ENCODE measurements around the gene SNX13.
"Not testable (repeated sequence)": the region's sequence is repeated elsewhere in the genome, so short reads cannot be mapped to it uniquely, and the experiment has no call there.

The SNX13 gene

DNA sequence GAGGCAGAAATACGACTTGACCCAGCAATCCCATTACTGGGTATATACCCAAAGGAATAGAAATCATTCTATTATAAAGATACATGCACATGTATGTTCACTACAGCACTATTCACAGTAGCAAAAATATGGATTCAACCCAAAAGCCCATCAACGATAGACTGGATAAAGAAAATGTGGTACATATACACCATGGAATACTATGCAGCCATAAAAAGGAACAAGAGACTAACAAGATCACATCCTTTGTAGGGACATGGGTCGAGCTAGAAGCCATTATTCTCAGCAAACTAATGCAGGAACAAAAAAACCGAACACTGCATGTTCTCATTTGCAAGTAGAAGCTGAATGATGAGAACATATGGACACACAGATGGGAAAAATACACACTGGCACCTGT is 31.0 kb downstream of the SNX13 start:
- DNase-seq, result not testable (repeated sequence)

DNA sequence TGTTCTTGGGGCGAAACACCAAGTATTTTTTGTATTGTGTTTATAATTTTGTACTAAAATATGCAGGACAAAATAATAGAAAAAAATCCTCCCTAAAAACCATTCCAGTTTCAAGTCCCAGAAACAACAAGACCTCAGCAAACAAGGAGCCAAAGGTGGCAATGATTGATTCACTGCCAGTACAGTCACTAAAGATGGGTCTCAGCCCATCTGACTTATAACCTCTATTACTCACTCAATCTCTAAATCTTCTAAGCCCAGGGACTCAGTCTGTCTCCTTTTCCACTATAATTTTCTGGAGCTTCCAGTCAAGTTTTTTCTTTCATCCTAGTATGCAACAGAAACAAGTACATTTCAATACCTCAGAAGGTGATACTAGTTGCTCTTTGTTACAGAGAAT is 33.3 kb downstream of the SNX13 start:
- DNase-seq, result no peak

- DNase-seq, result no peak
Observed at GRCh38 chr7:17903337-17903736, 37.0 kb downstream of the SNX13 start.

DNA sequence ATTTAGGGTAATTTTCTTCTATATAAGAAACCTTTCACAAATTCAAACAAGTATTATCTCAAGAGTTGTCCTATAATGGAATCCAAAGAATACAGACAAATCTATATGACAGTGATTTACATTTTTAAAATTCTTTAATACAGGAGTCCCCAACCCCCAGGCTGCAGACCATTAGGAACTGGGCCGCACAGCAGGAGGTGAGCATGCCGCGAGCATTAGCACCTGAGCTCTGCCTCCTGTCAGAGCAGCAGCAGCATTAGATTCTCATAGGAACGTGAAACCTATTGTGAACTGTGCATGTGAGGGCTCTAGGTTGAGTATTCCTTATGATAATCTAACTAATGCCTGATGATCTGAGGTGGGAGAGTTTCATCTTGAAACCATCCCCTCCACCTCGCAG is 37.7 kb downstream of the SNX13 start:
- DNase-seq, result no peak

DNA sequence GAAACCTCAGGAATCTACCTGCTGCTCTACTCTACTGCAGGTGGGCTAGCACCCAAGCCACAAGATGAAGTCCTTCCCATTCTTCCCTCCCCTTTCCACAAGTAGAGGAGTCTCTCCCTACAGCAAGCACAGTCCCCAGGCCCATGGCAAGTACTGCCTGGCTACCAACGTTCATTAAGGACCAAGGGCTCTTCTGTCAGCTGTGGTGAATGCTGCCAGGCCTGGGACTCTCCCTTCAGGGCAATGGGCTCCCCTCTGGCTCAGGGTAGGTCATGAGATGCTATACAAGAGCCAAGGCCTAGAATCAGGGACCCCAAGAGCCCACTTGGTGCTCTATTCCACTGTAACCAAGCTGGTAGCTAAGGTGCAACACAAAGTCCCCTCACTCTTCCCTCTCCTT is 39.8 kb downstream of the SNX13 start:
- DNase-seq, result no peak

GRCh38 chr7:17898111-17898510 is 42.2 kb downstream of the SNX13 start:
- DNase-seq, result no peak

DNA sequence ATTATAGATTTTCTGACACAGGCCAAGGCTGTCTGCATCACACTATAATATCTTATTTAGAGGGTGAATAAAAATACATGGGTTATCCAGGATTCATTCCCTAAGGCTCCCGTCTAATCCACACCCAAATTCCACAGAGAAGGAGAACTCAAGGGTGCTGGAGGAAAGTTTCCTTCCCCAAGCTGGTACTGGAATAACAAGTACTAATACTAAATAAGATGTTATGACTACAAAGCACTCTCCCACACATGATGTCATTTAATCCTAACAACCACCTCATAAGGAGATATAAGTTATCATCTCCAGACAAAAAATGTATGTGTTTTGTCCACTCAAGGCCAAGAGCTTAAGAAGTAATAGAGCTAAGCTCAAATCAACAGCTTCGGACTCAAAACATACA is 53.0 kb downstream of the SNX13 start:
- no peak for DNase-seq

DNA sequence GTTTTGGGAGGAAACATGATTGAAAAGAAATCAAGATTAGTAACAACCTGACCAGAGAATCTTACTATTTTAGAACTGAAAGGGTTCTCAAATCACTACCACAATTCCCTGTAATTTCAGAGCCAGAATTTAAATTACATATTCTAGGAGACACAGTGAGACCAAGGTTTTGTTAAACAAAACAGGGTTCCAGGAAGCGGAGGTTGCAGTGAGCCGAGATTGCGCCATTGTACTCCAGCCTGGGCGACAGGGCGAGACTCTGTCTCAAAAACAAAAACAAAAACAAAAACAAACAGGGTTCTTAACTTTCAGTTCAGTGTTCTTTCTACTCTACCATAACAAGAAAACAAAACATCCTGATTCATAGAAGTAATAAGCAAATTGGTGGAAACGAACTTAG is 57.6 kb downstream of the SNX13 start:
- no peak for DNase-seq

DNA sequence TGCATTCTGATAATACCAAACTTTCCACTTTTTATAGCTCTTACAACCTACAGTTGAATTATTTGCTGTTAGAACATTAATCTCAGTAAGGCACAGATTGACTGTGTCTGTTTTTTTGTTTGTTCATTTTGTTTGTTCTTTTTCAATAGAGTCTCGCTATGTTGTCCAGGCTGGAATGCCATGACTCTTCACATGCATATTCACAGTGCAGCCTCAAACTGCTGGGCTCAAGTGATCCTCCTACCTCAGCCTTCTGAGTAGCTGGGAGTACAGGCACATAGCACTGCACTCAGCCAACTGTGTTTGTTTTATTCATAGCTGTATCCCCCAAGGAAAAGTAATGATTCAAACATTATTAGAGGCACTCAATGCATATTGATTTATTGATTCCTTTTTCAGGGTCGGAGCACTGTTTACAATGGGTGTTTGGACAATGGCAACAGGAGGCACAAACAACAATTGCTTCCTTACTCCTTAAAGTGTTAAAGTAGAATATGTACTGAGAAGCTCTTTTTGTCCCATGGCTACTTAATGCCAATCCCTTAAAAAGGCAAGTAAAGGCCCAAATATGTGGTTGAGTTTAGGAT is 61.1 kb downstream of the SNX13 start:
- DNase-seq, result no peak

DNA sequence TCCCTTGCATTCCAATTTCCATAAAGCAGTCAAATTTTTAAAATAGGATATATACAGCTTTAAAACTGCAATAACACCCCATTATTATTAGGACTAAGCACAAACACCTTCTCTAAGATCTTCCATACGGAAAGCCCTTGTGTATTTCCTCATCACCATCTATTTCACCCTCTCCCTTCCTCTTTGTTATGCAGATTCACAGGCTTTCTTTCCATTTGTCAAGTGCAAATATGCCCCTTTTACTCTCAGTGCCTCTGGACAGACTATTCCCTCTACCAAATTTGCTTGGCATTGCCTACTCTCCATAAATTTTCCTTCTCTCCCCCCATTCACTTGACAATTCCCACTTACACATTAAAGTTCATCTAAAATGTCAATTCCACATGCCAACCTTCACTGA is 61.7 kb downstream of the SNX13 start:
- DNase-seq, result no peak

- no peak for DNase-seq
Observed at GRCh38 chr7:17871815-17872533, 68.3 kb downstream of the SNX13 start.

DNA sequence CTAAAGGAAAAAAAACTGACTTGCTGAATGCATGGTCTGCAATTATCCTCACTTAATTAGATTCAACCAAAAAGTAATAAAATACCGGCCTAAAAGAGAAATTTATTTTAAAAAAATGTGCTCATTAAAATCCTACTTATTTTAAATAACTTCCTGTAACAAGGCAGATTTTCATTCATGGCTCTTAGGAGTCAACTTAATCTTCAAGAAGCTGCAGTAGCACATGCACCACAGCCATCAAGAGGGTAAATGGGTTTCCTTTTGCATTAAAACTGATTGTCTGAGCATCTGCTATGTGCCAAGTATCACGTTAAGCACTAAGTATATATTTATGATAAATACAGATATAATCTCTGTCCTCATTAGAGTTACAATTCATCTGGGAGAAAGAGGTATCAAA is 69.9 kb downstream of the SNX13 start:
- DNase-seq, result no peak

GRCh38 chr7:17863809-17864143 is 76.5 kb downstream of the SNX13 start:
- no peak for DNase-seq

GRCh38 chr7:17863095-17863808 is 77.0 kb downstream of the SNX13 start:
- no peak for DNase-seq

- DNase-seq, result no peak
Observed at GRCh38 chr7:17856251-17856650, 84.0 kb downstream of the SNX13 start.

- no peak for DNase-seq
Observed at GRCh38 chr7:17855202-17855601, 85.1 kb downstream of the SNX13 start.

GRCh38 chr7:17854261-17855047 is 85.8 kb downstream of the SNX13 start:
- DNase-seq, result no peak

GRCh38 chr7:17852361-17852760 is 87.9 kb downstream of the SNX13 start:
- no peak for DNase-seq

- no peak for DNase-seq
Observed at GRCh38 chr7:17849504-17849903, 90.8 kb downstream of the SNX13 start.

GRCh38 chr7:17848516-17848915 is 91.8 kb downstream of the SNX13 start:
- no peak for DNase-seq

DNA sequence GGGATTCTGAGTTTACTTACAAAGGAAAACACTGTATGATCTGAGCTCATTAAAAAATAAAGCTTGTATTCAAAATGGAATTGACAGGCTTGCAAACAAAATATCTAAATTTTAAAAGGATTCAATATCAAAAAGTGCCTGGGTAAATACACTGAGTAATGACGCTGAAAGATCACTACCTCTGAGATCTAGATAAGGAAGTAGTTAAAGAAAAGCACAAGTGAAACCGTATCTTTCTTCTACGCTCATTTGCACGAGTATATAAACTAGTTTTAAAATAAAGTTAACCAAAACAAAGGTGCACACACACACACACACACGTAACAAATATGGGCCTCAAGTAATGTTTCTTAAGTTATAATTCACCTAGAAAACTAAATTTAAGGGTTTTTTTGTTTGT is 93.4 kb downstream of the SNX13 start:
- no peak for DNase-seq

- DNase-seq, result no peak
Observed at GRCh38 chr7:17845197-17845547, 95.1 kb downstream of the SNX13 start.

DNA sequence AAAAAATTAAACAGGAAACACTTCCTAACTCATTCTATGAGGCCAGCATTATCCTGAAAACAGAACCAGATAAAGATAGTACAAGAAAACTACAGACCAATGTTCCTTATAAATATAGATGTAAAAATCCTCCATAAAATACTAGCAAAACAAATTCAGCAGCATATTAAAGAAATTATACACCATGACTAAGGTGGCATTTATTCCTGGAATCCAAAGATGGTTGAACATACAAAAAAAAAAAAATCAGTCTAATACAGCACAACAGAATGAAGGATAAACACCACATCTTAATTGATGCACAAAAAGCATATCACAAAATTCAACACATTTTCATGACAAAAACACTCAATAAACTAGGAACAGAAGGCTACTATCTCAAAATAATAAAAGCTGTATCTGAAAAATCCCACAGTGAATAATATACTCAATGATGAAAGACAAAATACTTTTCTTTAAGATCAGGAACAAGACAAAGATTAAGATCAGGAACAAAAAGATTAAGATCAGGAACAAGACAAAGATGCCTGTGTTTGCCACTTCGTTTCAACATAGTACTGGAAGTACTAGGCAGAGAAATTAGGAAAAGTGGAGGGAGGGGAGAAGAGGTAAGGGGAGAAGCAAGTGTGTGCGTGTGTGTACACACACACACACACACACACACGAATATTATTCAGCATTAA is 95.6 kb downstream of the SNX13 start:
- no peak for DNase-seq

Data from NCI-H1092 treated with DMSO at 0.1 percent for 48 hours (cell line).